Activated CD8-positive, alpha-beta memory T cell treated with anti-CD3 and anti-CD28 coated beads for 36 hours (primary cell): ENCODE results near the gene SLC5A1. TPM values are rescaled to one million over a fixed set of nuclear protein-coding genes. Genes with fewer than 3 reads are reported as not detected.
"Not testable (repeated sequence)": the region's sequence is repeated elsewhere in the genome, so short reads cannot be mapped to it uniquely, and the experiment has no call there.

Experiments used
- CTCF ChIA-PET: fragments of 350-600 bp; sonication (Branson Sonifier 250); formaldehyde crosslinking; loops from one replicate; lab custom pipeline; 2021; ENCODE audit warnings: antibody characterized with exemption; lab: Charles Lee
- POLR2A ChIA-PET: fragments of 350-600 bp; sonication (Branson Sonifier 250); formaldehyde crosslinking; loops from one replicate; lab custom pipeline; 2021; ENCODE audit warnings: antibody characterized with exemption; lab: Charles Lee
- total RNA-seq, 2 experiments: library from RNA; stranded (reverse); gene quantifications; one replicate each; pipeline ENCODE4 v1.2.3, GENCODE V29; 2021

SLC5A1 gene
- total RNA-seq, 2 experiments from 2014 or later: not detected

DNA sequence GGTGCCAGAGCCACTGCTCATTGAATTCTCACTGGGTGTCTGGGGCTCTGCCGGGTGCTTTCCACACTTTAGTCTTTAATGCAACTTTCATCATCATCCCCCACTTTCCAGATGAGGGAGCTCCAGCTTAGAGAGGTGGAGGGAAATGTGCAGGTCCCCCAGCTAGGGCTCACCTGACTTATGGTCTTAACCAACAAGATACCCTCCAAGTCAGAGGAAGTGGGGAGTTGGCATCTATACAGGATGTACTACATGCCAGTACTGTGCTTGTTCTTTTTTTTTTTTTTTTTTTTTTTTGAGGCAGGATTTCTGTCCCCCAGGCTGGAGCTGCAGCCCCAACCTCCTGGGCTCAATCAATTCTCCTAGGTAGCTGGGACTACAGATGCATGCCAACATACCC is 89.7 kb downstream of the SLC5A1 start:
- CTCF ChIA-PET: interaction anchor here (0.9 kb wide), 1 partner anchor 45 kb away, joined by 3 read pairs; no protein-coding TSS in a partner anchor

GRCh38 chr22:32134796-32135195 is 91.7 kb downstream of the SLC5A1 start:
- CTCF ChIA-PET, POLR2A ChIA-PET: not testable (repeated sequence)

More for the DNA sequence above, 89.7 kb downstream of the SLC5A1 start:
- POLR2A ChIA-PET: no interaction called here

GRCh38 chr22:32135958-32136357 is 92.9 kb downstream of the SLC5A1 start:
- CTCF ChIA-PET: not testable (repeated sequence)

DNA sequence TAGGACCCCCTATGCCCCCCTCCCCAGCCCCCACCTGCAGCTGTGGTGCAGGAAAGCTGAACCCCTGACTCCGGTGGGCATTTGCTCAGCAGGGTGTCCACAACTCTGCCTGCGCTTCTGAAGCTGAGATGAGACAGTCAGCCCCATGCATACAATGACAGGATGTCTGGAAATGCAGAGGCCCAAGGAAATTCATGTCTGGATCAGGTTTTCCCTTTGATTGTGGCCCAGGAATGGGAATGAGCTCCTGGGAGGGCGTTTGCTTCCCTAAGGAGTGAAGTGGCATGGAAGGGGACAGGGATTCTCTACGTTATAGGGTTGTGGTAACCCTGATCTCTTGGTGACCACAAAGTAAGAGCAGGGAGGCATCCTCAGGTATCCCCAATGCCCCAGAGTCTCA is 93.8 kb downstream of the SLC5A1 start:
- POLR2A ChIA-PET: not testable (repeated sequence)

More at GRCh38 chr22:32135958-32136357, 92.9 kb downstream of the SLC5A1 start:
- POLR2A ChIA-PET: not testable (repeated sequence)

GRCh38 chr22:32137731-32138324 is 94.8 kb downstream of the SLC5A1 start:
- POLR2A ChIA-PET: not testable (repeated sequence)
- CTCF ChIA-PET: interaction anchor here (0.6 kb wide), 1 partner anchor 253 kb away, joined by 4 read pairs; no protein-coding TSS in a partner anchor

More for the DNA sequence above, 93.8 kb downstream of the SLC5A1 start:
- CTCF ChIA-PET: interaction anchor here (0.6 kb wide), 1 partner anchor 254 kb away, joined by 4 read pairs; no protein-coding TSS in a partner anchor

GRCh38 chr22:32138576-32138975 is 95.5 kb downstream of the SLC5A1 start:
- POLR2A ChIA-PET, CTCF ChIA-PET: not testable (repeated sequence)

GRCh38 chr22:32140688-32141087 is 97.6 kb downstream of the SLC5A1 start:
- CTCF ChIA-PET: interaction anchor here (0.6 kb wide), 1 partner anchor 1067 kb away, joined by 3 read pairs; no protein-coding TSS in a partner anchor
- POLR2A ChIA-PET: not testable (repeated sequence)

GRCh38 chr22:32142600-32142999 is 99.5 kb downstream of the SLC5A1 start:
- CTCF ChIA-PET: no interaction called here
- POLR2A ChIA-PET: interaction anchor here (0.6 kb wide), 1 partner anchor 453 kb away, joined by 3 read pairs; no protein-coding TSS in a partner anchor

GRCh38 chr22:32144496-32145274 is 101.6 kb downstream of the SLC5A1 start:
- POLR2A ChIA-PET: no interaction called here

DNA sequence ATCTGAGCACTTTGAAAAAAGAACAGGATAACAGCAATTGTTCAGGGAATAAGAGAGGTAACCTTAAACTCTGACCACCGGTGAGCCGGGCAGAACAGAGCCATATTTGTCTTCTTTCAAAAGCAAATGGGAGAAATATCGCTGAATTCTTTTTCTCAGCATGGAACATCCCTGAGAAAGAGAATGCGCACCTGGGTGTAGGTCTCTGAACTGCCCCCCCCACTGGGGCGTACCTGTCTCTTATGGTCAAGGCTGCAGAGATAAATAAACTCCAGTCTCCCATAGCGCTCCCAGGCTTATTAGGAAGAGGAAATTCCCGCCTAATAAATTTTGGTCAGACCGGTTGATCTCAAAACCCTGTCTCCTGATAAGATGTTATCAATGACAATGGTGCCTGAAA is 104.1 kb downstream of the SLC5A1 start:
- POLR2A ChIA-PET, CTCF ChIA-PET: not testable (repeated sequence)

More at GRCh38 chr22:32144496-32145274, 101.6 kb downstream of the SLC5A1 start:
- CTCF ChIA-PET: no interaction called here

DNA sequence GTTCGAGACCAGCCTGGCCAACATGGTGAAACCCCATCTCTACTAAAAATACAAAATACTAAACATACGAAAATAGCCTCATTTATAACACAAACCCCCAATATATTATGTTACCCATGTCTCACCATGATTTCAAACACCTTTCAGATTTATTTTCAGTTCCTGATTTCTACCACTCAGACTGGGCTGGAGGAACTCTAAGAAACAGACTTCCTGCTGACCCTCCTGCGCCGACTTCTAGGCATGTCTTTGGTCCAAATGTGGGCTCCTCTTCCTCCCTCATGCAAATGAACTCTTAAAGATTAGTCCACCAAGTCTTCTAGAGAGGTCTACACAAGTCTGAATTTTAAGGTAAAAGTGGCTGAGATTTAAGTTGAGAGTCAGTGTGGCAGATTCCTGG is 105.3 kb downstream of the SLC5A1 start:
- CTCF ChIA-PET, POLR2A ChIA-PET: not testable (repeated sequence)

- CTCF ChIA-PET, POLR2A ChIA-PET: not testable (repeated sequence)
Observed at GRCh38 chr22:32150647-32151046, 107.6 kb downstream of the SLC5A1 start.

DNA sequence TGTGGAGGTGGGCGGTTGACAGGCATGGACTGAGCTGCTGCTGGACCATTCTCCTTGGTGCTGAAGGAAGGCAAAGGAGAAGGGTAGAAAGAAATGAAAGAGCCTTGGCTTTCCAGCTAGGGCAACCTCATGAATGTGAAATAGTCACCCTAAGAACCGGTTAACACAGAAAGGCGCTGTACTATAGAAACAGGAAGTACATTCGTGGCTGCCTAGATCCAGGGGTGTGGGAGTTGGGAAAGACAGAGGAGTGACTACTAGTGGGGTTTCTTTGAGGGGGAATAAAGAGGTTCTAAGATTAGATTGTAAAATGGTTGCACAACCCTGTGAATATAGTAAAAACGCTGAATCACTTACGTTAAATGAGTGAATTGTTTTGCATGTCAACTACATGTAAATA is 108.6 kb downstream of the SLC5A1 start:
- CTCF ChIA-PET, POLR2A ChIA-PET: not testable (repeated sequence)

GRCh38 chr22:32154727-32155126 is 111.7 kb downstream of the SLC5A1 start:
- CTCF ChIA-PET: interaction anchor here (1.3 kb wide), 1 partner anchor 230 kb away, joined by 3 read pairs; no protein-coding TSS in a partner anchor
- POLR2A ChIA-PET: not testable (repeated sequence)

GRCh38 chr22:32157632-32158031 is 114.6 kb downstream of the SLC5A1 start:
- CTCF ChIA-PET, POLR2A ChIA-PET: not testable (repeated sequence)

DNA sequence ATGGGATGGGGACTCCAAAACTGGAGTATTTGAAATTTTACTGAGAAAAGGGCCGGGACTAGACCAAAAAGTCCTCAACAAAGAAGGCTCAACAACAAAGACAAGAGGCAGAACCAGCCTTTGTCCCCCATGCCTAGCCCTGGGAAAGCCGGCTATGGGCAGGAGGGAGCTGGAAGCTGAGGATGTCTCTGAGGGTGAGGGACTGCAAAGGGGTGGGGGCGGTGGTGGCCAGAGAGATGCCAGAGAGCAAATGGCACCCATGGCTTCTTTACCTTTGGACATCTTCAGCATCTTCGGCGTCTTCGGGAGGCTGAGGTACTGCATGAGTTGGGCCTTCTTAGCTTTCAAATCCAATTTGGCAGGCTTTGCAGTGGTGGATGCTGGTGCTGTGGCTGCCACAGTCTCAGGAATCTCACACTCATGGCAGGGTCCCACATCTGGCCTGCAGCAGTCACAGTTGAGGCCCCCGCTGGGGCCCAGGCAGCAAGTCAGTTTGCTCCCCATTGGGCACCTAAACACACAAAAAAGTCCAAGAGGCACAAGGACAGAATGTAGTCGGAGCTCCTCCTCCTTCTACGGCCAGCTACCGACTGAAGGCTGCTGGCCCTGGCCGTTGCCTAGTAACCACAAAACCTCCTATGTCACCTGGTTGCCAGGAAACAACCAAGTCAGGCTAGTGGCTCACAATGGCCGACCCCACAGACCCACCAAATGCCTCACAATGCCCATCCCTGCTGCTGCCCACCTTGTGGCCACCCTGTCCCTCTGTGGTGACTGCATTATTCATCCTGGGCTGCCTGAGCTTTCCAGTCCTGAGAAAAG is 115.9 kb downstream of the SLC5A1 start, which contains the start of gene C22orf42:
Gene C22orf42, minus strand, starts transcription at position 592 of the 822 bp plus-strand sequence. Its CDS starts 88 bp downstream, at position 504.
- POLR2A ChIA-PET: no interaction called here

DNA sequence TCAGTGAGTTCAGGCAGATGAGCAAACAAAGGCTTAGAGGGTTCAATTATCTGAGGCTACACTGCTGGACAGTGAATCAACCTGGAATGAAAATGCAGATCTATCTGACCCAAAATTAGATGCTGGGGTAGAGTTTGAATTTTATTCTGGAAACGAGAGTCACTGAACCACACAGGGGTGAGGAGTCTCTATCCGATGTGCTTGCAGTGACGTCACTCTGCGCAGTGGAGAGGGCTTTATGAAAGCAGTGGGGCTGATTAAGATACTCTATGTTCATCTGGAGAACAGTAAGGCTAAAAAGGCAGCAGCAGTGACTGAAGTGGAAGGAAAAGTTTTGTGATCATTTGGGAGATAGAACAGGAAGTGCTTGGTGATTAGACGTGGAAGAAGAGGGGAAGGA is 117.3 kb downstream of the SLC5A1 start:
- POLR2A ChIA-PET, CTCF ChIA-PET: not testable (repeated sequence)

More for the DNA sequence above, 115.9 kb downstream of the SLC5A1 start, which contains the start of gene C22orf42:
- CTCF ChIA-PET: no interaction called here
